ENCODE results near the gene NRL. TPM values are rescaled to one million over a fixed set of nuclear protein-coding genes. Genes with fewer than 3 reads are reported as not detected.

Gene NRL
- total RNA-seq, 2 donors from 2014 or later = 4.3 to 4.7 TPM

DNA sequence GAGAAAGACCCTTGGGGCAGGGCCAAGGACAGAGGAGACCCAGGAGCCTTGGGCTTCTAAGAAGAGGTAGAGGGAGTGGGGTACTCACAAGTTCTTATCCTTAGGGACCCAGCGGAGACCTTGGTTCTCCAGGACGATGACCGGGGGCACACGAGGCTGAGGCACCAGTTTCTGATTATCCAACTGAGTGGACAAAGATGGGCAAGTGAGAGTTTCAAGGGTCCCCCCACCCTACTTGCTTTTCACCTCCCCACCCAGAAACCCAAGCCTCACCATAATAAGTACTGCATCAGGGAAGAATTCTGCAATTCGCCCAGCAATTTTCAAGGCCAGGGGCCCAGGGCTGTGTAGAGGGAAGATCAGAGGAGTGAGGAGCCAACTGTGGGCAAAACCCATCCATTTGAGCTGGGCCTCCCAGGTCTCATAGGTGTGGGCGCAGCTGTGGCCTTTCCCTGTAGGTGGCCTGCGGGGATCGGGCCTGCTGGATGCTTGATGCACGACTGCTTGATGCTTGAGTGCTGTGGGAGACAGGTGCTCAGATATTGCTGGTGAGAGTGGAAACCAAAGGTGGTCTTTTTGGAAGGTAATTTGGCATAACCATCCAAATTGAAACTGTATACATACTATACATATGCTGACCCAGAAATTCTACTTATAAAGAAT, 24.7 kb upstream of the NRL start:
- 79% methylated on average over 9 of the region's 9 CpGs for WGBS
- peaks cover 8% of the 10 kb centered on the region for H3K4me1 ChIP-seq (replicated peaks)
- no peak overlapping the region for H3K27ac ChIP-seq
- no peak overlapping the region for H3K4me3 ChIP-seq
- peaks cover 3% of the 10 kb centered on the region in 2 donors for H3K36me3 ChIP-seq
- H3K27me3 ChIP-seq (replicated peaks; ENCODE audit: insufficient read depth) = no peaks in the 10 kb centered on the region
- intact Hi-C loops (cut with DNase I) = no loop called here
- no peak for DNase-seq (ENCODE audit: low spot score)
- no peaks in the 10 kb centered on the region for H3K9me3 ChIP-seq
- TF ChIP-seq, protein P1, sequence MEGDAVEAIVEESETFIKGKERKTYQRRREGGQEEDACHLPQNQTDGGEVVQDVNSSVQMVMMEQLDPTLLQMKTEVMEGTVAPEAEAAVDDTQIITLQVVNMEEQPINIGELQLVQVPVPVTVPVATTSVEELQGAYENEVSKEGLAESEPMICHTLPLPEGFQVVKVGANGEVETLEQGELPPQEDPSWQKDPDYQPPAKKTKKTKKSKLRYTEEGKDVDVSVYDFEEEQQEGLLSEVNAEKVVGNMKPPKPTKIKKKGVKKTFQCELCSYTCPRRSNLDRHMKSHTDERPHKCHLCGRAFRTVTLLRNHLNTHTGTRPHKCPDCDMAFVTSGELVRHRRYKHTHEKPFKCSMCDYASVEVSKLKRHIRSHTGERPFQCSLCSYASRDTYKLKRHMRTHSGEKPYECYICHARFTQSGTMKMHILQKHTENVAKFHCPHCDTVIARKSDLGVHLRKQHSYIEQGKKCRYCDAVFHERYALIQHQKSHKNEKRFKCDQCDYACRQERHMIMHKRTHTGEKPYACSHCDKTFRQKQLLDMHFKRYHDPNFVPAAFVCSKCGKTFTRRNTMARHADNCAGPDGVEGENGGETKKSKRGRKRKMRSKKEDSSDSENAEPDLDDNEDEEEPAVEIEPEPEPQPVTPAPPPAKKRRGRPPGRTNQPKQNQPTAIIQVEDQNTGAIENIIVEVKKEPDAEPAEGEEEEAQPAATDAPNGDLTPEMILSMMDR (IDR thresholded peaks at IDR 0.05) = no peak
- TF ChIP-seq POLR2AphosphoS5 (IDR thresholded peaks at IDR 0.05) = no peak
- TF ChIP-seq POLR2A (IDR thresholded peaks at IDR 0.05) = no peak

DNA sequence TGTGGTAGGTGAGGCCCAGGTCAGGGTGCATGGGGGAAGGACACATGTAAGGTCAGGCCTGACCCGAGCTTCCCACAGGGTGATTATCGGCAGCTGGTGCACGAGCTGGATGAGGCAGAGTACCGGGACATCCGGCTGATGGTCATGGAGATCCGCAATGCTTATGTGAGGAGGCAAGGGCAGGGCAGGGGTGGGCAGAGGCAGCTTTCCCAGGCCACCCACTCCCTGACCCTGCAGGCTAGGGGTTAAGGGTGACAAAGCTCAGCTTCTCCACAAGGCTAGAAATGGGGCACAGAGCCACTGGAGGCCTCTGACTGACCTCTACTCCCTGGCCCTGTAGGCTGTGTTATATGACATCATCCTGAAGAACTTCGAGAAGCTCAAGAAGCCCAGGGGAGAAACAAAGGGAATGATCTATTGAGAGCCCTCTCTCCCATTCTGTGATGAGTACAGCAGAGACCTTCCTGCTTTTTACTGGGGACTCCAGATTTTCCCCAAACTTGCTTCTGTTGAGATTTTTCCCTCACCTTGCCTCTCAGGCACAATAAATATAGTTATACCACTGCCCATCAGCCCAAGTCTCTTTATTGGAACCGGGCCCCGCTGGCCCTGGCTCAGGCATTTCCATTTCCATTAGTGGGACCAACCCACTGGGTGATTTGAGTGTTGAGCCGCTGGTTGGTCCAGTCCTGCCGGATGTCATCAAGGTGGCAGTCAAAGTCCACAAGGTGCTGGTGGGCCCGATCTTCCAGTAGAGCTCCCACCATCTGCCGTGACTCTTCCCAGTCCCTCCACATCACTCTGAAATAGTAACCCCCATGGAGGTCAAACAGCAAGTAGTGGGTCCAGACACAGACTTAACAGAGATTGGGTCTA, 23.9 kb upstream of the NRL start:
- DNase-seq (ENCODE audit: low spot score) = no peak
- WGBS = 77% methylated on average over 13 of the region's 13 CpGs
- TF ChIP-seq POLR2AphosphoS5 (IDR thresholded peaks at IDR 0.05) (no peak), POLR2A (IDR thresholded peaks at IDR 0.05) (no peak)
- TF ChIP-seq, protein P1 (IDR thresholded peaks at IDR 0.05) = no peak
- Histone ChIP-seq H3K36me3 (peaks cover 3% of the 10 kb centered on the region in 2 donors), H3K4me3 (no peak overlapping the region), H3K27me3 (replicated peaks; ENCODE audit: insufficient read depth) (no peaks in the 10 kb centered on the region), H3K9me3 (no peaks in the 10 kb centered on the region), H3K4me1 (replicated peaks) (peaks cover 8% of the 10 kb centered on the region), H3K27ac (no peak overlapping the region)
- intact Hi-C loops (cut with DNase I) = no loop called here

DNA sequence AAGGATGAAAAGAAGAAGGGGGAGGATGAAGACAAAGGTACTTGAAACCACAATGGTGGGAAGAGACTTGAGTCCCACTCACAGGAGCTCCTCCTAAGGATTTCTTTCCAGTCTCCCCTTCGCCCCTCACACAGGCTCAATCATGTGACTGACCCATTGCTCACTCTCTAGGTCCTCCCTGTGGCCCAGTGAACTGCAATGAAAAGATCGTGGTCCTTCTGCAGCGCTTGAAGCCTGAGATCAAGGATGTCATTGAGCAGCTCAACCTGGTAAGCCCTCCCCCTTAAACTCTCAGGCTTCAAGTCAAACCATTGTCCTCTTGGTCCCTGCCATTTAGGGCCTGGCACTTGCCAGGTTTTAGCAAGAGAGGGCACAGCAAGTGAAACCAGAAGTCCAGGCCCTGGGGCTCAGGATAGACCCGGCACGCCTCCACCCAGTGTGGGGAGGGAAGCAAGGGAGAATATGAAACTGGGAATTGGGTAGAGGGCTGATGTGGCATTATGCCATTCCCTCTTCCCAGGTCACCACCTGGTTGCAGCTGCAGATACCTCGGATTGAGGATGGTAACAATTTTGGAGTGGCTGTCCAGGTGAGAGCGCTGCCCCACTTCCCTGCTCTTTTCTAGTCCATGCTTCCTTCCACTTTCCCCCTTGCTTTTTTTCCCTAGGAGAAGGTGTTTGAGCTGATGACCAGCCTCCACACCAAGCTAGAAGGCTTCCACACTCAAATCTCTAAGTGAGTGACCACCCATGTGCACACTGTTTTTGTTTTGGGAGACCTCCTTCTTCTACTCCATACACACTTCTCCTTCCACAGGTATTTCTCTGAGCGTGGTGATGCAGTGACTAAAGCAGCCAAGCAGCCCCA, 23.0 kb upstream of the NRL start:
- TF ChIP-seq POLR2A (IDR thresholded peaks at IDR 0.05) (no peak), POLR2AphosphoS5 (IDR thresholded peaks at IDR 0.05) (no peak)
- TF ChIP-seq, protein P1 (IDR thresholded peaks at IDR 0.05) = no peak
- peaks cover 8% of the 10 kb centered on the region for H3K4me1 ChIP-seq (replicated peaks)
- no peaks in the 10 kb centered on the region for H3K9me3 ChIP-seq
- intact Hi-C loops (cut with DNase I) = no loop called here
- DNase-seq (ENCODE audit: low spot score) = no peak
- peak overlapping the region in 1 of 2 donors; percentile 93 for H3K27ac ChIP-seq
- peaks cover 3% of the 10 kb centered on the region in 2 donors for H3K36me3 ChIP-seq
- H3K4me3 ChIP-seq = no peak overlapping the region
- WGBS = 83% methylated on average over 8 of the region's 8 CpGs
- no peaks in the 10 kb centered on the region for H3K27me3 ChIP-seq (replicated peaks; ENCODE audit: insufficient read depth)

DNA sequence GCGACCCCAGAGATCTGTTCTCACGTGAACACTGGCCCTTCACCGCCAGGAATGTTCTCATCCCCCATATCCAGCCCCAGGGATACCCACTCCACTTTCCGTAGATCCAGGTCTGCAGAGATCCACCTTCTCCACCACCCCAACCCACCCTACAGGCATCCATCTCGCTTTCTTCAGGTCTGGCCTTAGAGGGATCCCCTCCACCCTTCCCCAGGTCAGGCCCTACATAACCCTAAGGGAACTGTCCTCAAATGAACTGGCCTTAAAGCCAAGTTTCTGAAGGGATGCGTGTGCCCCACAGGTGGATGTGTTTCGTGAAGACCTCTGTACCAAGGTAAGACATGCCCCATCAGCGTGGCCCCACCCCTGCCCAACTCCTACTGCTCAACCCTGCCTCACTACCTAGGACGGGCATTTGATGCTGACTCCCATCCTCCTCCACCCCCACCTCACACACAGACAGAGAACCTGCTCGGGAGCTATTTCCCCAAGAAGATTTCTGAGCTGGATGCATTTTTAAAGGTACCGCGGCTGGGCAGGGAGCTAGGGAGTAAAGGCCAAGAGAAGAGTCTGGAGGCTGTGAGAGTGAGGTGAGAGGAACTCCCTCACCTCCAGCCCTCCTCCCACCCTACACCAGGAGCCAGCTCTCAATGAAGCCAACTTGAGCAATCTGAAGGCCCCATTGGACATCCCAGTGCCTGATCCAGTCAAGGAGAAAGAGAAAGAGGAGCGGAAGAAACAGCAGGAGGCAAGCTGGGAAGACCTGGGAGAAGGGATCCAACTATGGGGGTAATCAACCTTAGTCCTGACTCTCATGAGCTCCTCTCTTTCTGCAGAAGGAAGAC, 22.2 kb upstream of the NRL start:
- H3K4me3 ChIP-seq = peak overlapping the region; percentile 90 to 98
- peak overlapping the region; percentile 93 to 97 for H3K27ac ChIP-seq
- no peaks in the 10 kb centered on the region for H3K9me3 ChIP-seq
- 21% methylated on average over 13 of the region's 13 CpGs for WGBS
- TF ChIP-seq, protein P1 (IDR thresholded peaks at IDR 0.05) = no peak
- no peak for TF ChIP-seq POLR2A (IDR thresholded peaks at IDR 0.05)
- no peak for TF ChIP-seq POLR2AphosphoS5 (IDR thresholded peaks at IDR 0.05)
- H3K27me3 ChIP-seq (replicated peaks; ENCODE audit: insufficient read depth) = no peaks in the 10 kb centered on the region
- intact Hi-C loops (cut with DNase I) = no loop called here
- DNase-seq (ENCODE audit: low spot score) = no peak
- peaks cover 3% of the 10 kb centered on the region in 2 donors for H3K36me3 ChIP-seq
- H3K4me1 ChIP-seq (replicated peaks) = peaks cover 8% of the 10 kb centered on the region
